Fibroblast of lung (primary cell): ENCODE data around the gene SLC25A31. TPM values are rescaled to one million over a fixed set of nuclear protein-coding genes. Genes with fewer than 3 reads are reported as not detected.

Experiments
- DNase-seq, 2 donors: peaks; one replicate each; pipeline versions ENCODE4 v3.0.0 to v3.0.0-alpha.2; 2010; ENCODE audit warnings: low read depth in 2 of 2
- H2AFZ ChIP-seq: 2 replicates; pipeline ENCODE4 v1.5.1; 2012; ENCODE audit warnings: low read length, control low read depth, inconsistent platforms
- H3K27ac ChIP-seq: 2 replicates; pipeline ENCODE4 v1.5.1; 2011; ENCODE audit warnings: low read length, control low read depth; ENCODE audit not compliant: insufficient read depth
- H3K27me3 ChIP-seq: 2 replicates; pipeline ENCODE4 v1.5.1; 2011; ENCODE audit warnings: mild to moderate bottlenecking, low read length; ENCODE audit not compliant: control insufficient read depth, insufficient read depth
- H3K36me3 ChIP-seq: 2 replicates; pipeline ENCODE4 v1.5.1; 2011; ENCODE audit warnings: low read length; ENCODE audit not compliant: control insufficient read depth, insufficient read depth
- H3K4me1 ChIP-seq: 2 replicates; pipeline ENCODE4 v1.5.1; 2011; ENCODE audit warnings: low read length; ENCODE audit not compliant: control insufficient read depth, insufficient read depth; ENCODE audit errors: extremely low read depth
- H3K4me2 ChIP-seq: 2 replicates; pipeline ENCODE4 v1.5.1; 2011; ENCODE audit warnings: low read length, control low read depth; ENCODE audit not compliant: insufficient read depth; ENCODE audit errors: extremely low read depth
- H3K4me3 ChIP-seq, 4 experiments: fragments of 200-600 bp in 1 of 4; sonication (generic) in 1 of 4; replicated peaks in 1 of 4; 2 replicates each; pipeline ENCODE4 v1.5.1; 2011 to 2016; ENCODE audit warnings: low read length in 4 of 4, low read depth in 3 of 4, mild to moderate bottlenecking in 3 of 4, control low read depth in 2 of 4, inconsistent platforms in 1 of 4, mixed read lengths in 1 of 4; ENCODE audit not compliant: insufficient read depth in 1 of 4; ENCODE audit errors: control extremely low read depth in 1 of 4
- H3K79me2 ChIP-seq: 2 replicates; pipeline ENCODE4 v1.5.1; 2012; ENCODE audit warnings: mild to moderate bottlenecking, low read length, inconsistent platforms; ENCODE audit not compliant: control insufficient read depth, insufficient read depth
- H3K9ac ChIP-seq: 2 replicates; pipeline ENCODE4 v1.5.1; 2011; ENCODE audit warnings: mild to moderate bottlenecking, low read length, control low read depth; ENCODE audit not compliant: insufficient read depth
- H3K9me3 ChIP-seq: 2 replicates; pipeline ENCODE4 v1.5.1; 2012; ENCODE audit warnings: low read depth, low read length; ENCODE audit not compliant: control insufficient read depth, insufficient read depth
- H4K20me1 ChIP-seq: 2 replicates; pipeline ENCODE4 v1.5.1; 2011; ENCODE audit warnings: low read length; ENCODE audit not compliant: control insufficient read depth, insufficient read depth; ENCODE audit errors: extremely low read depth
- CTCF ChIP-seq, 2 donors: IDR thresholded peaks in 1 of 2; conservative IDR thresholded peaks in 1 of 2; 1 replicate in 1 of 2; 2 replicates in 1 of 2; pipeline ENCODE4 v1.5.1; 2011 to 2012; ENCODE audit warnings: low read length in 2 of 2, control low read depth in 1 of 2, inconsistent platforms in 1 of 2, low read depth in 1 of 2, mild to moderate bottlenecking in 1 of 2
- EZH2 ChIP-seq: IDR thresholded peaks from 2 replicates; pipeline ENCODE4 v1.5.1; 2012; ENCODE audit warnings: low read length, control low read depth, mild to moderate bottlenecking; ENCODE audit errors: missing control alignments
- polyA plus RNA-seq, 2 donors: library from polyadenylated mRNA; depleted of rRNA in 1 of 2; stranded (reverse) in 1 of 2; unstranded in 1 of 2; fragments of >200 nt; gene quantifications; 2 replicates each; pipeline ENCODE4 v1.2.1, GENCODE V29; 2011 to 2012; ENCODE audit warnings: missing spikeins in 1 of 2
- total RNA-seq: library from RNA; depleted of rRNA; stranded (reverse); fragments of >200 nt; gene quantifications from 2 replicates; pipeline ENCODE4 v1.2.1, GENCODE V29; 2014

The SLC25A31 gene
- total and polyA plus RNA-seq, 2 donors (not counting 1 experiment from before 2014, with no cell fraction given): not detected

GRCh38 chr4:127687580-127687979 is 42.6 kb upstream of the SLC25A31 start:
- H3K4me3 ChIP-seq: no peak overlapping the region
- H3K9me3 ChIP-seq: no peaks in the 10 kb centered on the region
- DNase-seq: no peak
- no peak overlapping the region for H2AFZ ChIP-seq
- no peaks in the 10 kb centered on the region for H3K36me3 ChIP-seq
- no peak overlapping the region for H3K27ac ChIP-seq
- no peaks in the 10 kb centered on the region for H4K20me1 ChIP-seq
- no peaks in the 10 kb centered on the region for H3K79me2 ChIP-seq
- no peaks in the 10 kb centered on the region for H3K4me1 ChIP-seq
- H3K4me2 ChIP-seq: no peak overlapping the region
- no peaks in the 10 kb centered on the region for H3K27me3 ChIP-seq
- no peak overlapping the region for H3K9ac ChIP-seq
- no peak for TF ChIP-seq EZH2
- no peak for TF ChIP-seq CTCF (conservative IDR thresholded peaks at IDR 0.05 in 1 of 2, IDR thresholded peaks at IDR 0.05 in 1 of 2; ENCODE audit: low read depth in 1 of 2, low read length in 2 of 2)

- no peaks in the 10 kb centered on the region for H3K79me2 ChIP-seq
- no peak overlapping the region for H3K27ac ChIP-seq
- H3K4me1 ChIP-seq: no peaks in the 10 kb centered on the region
- no peaks in the 10 kb centered on the region for H3K9me3 ChIP-seq
- no peak overlapping the region for H2AFZ ChIP-seq
- no peak overlapping the region for H3K4me3 ChIP-seq
- TF ChIP-seq EZH2: no peak
- TF ChIP-seq CTCF (conservative IDR thresholded peaks at IDR 0.05 in 1 of 2, IDR thresholded peaks at IDR 0.05 in 1 of 2; ENCODE audit: low read depth in 1 of 2, low read length in 2 of 2): no peak
- no peak overlapping the region for H3K9ac ChIP-seq
- H3K36me3 ChIP-seq: no peaks in the 10 kb centered on the region
- H3K27me3 ChIP-seq: no peaks in the 10 kb centered on the region
- H3K4me2 ChIP-seq: no peak overlapping the region
- peak; percentile 61 to 94 for DNase-seq
- no peaks in the 10 kb centered on the region for H4K20me1 ChIP-seq
Measured at GRCh38 chr4:127698789-127699200, 31.4 kb upstream of the SLC25A31 start.

- no peaks in the 10 kb centered on the region for H3K79me2 ChIP-seq
- TF ChIP-seq CTCF (conservative IDR thresholded peaks at IDR 0.05 in 1 of 2, IDR thresholded peaks at IDR 0.05 in 1 of 2; ENCODE audit: low read depth in 1 of 2, low read length in 2 of 2) (no peak), EZH2 (no peak)
- H3K27ac ChIP-seq: no peak overlapping the region
- H3K9me3 ChIP-seq: no peaks in the 10 kb centered on the region
- H3K4me2 ChIP-seq: peak overlapping the region; percentile 15
- no peaks in the 10 kb centered on the region for H4K20me1 ChIP-seq
- no peak overlapping the region for H3K9ac ChIP-seq
- no peaks in the 10 kb centered on the region for H3K36me3 ChIP-seq
- no peaks in the 10 kb centered on the region for H3K27me3 ChIP-seq
- peak; percentile 76 to 90 for DNase-seq
- H2AFZ ChIP-seq: peak overlapping the region; percentile 8
- H3K4me1 ChIP-seq: no peaks in the 10 kb centered on the region
- peak overlapping the region in 1 of 4 experiments; percentile 22 for H3K4me3 ChIP-seq
Measured at GRCh38 chr4:127708985-127709384, 21.2 kb upstream of the SLC25A31 start.
